GM12878 (cell line): ENCODE measurements around the gene CFAP65. TPM values are rescaled to one million over a fixed set of nuclear protein-coding genes. Genes with fewer than 3 reads are reported as not detected.

Experiments used
- ATAC-seq: fragments of 200-7000 bp; cut with Tn5 transposase; 3 replicates; pipeline ENCODE4 v1.9.1; 2020; ENCODE audit warnings: mild to moderate bottlenecking, moderate library complexity
- BruUV-seq: library from RNA; stranded (reverse); fragments of 400-500 nt; replicated peaks from 2 replicates; lab custom pipeline; 2021; lab: Mats Ljungman, UMichigan
- CTCF ChIA-PET: fragments of 300-600 bp; sonication (Branson Sonifier 250); formaldehyde crosslinking; extraction: SDS; loops from one replicate; lab custom pipeline; 2021; ENCODE audit warnings: inconsistent platforms; lab: Yijun Ruan, JAX
- POLR2A ChIA-PET: fragments of 350-600 bp; formaldehyde crosslinking; extraction: SDS; loops from one replicate; lab custom pipeline; 2021; ENCODE audit warnings: inconsistent platforms; lab: Charles Lee
- RAD21 ChIA-PET: fragments of 300-600 bp; sonication (Branson Sonifier 250); formaldehyde crosslinking; loops from one replicate; lab custom pipeline; 2023; ENCODE audit warnings: antibody characterized with exemption; ENCODE audit not compliant: unreplicated experiment; lab: Charles Lee
- SMC1A ChIA-PET: fragments of 300-600 bp; sonication (Branson Sonifier 250); formaldehyde crosslinking; loops from one replicate; lab custom pipeline; 2023; ENCODE audit not compliant: unreplicated experiment, uncharacterized antibody; lab: Charles Lee
- DNase-seq: peaks from one replicate; pipeline ENCODE4 v3.0.0-alpha.2; 2011; ENCODE audit warnings: low read depth, low spot score
- FAIRE-seq: peaks from 3 replicates; lab custom pipeline; 2011; peaks lifted over from hg19 to GRCh38; lab: Jason Lieb, UNC
- H2AFZ ChIP-seq: 2 replicates; pipeline ENCODE4 v1.6.0; 2011; ENCODE audit warnings: low read depth, low read length, control low read depth; ENCODE audit not compliant: control insufficient read depth
- H3K27ac ChIP-seq: 2 replicates; pipeline ENCODE4 v1.5.1; 2011; ENCODE audit warnings: control low read depth; ENCODE audit not compliant: control insufficient read depth, insufficient read depth
- H3K27me3 ChIP-seq, 2 experiments: replicated peaks in 1 of 2; 2 replicates each; pipeline versions ENCODE4 v1.6.0 to v1.6.1; 2011; ENCODE audit warnings: low read length in 1 of 2; ENCODE audit not compliant: control insufficient read depth in 2 of 2, insufficient read depth in 2 of 2
- H3K36me3 ChIP-seq, 2 experiments: 2 replicates each; pipeline ENCODE4 v1.5.1; 2011; ENCODE audit warnings: low read length in 1 of 2; ENCODE audit not compliant: control insufficient read depth in 2 of 2, insufficient read depth in 2 of 2
- H3K4me1 ChIP-seq: 2 replicates; pipeline ENCODE4 v1.6.1; 2011; ENCODE audit warnings: mild to moderate bottlenecking, low read length, moderate library complexity, mixed read lengths; ENCODE audit not compliant: control insufficient read depth, insufficient read depth
- H3K4me2 ChIP-seq: 2 replicates; pipeline ENCODE4 v1.6.0; 2011; ENCODE audit warnings: control low read depth; ENCODE audit not compliant: control insufficient read depth, insufficient read depth
- H3K4me3 ChIP-seq: fragments of 200-600 bp; sonication (generic); 2 replicates; pipeline ENCODE4 v1.5.1; 2016
- H3K79me2 ChIP-seq: 2 replicates; pipeline ENCODE4 v1.6.0; 2011; ENCODE audit warnings: low read length; ENCODE audit not compliant: control insufficient read depth, insufficient read depth
- H3K9ac ChIP-seq: 2 replicates; pipeline ENCODE4 v1.8.0; 2011; ENCODE audit warnings: low read length, control low read depth, mixed read lengths; ENCODE audit not compliant: control insufficient read depth, insufficient read depth
- H3K9me3 ChIP-seq: replicated peaks from 3 replicates; pipeline ENCODE4 v1.5.1; 2011; ENCODE audit warnings: mild to moderate bottlenecking, low read length; ENCODE audit not compliant: control insufficient read depth, insufficient read depth
- H4K20me1 ChIP-seq: 2 replicates; pipeline ENCODE4 v1.6.0; 2011; ENCODE audit not compliant: control insufficient read depth, insufficient read depth
- BCL3 ChIP-seq: IDR thresholded peaks from 2 replicates; pipeline ENCODE4 v1.6.1; 2011; ENCODE audit warnings: borderline replicate concordance, low read depth, mild to moderate bottlenecking, moderate library complexity, low read length; ENCODE audit not compliant: insufficient read depth, poor library complexity, severe bottlenecking
- CEBPB ChIP-seq, 2 experiments: fragments of 150-350 bp in 1 of 2; IDR thresholded peaks; 2 replicates each; pipeline ENCODE4 v1.6.1; 2012 to 2014; ENCODE audit warnings: low read depth in 2 of 2, low read length in 2 of 2, borderline replicate concordance in 1 of 2, inconsistent platforms in 1 of 2
- EGR1 ChIP-seq, 2 experiments: IDR thresholded peaks; 1 replicate in 1 of 2; 2 replicates in 1 of 2; pipeline ENCODE4 v1.6.1; 2011 to 2012; ENCODE audit warnings: low read depth in 2 of 2, low read length in 2 of 2, borderline replicate concordance in 1 of 2, mild to moderate bottlenecking in 1 of 2, moderate library complexity in 1 of 2
- ETV6 ChIP-seq, 2 experiments: fragments of 450-650 bp in 1 of 2; IDR thresholded peaks in 1 of 2; conservative IDR thresholded peaks in 1 of 2; 2 replicates each; pipeline ENCODE4 v1.6.1; 2014; ENCODE audit warnings: antibody characterized with exemption in 1 of 2, borderline replicate concordance in 1 of 2, low read depth in 1 of 2, mild to moderate bottlenecking in 1 of 2, moderate library complexity in 1 of 2
- HDAC2 ChIP-seq: fragments of 200-600 bp; sonication (generic); IDR thresholded peaks from 2 replicates; pipeline ENCODE4 v1.6.1; 2017
- JUND ChIP-seq: IDR thresholded peaks from 2 replicates; pipeline ENCODE4 v1.6.1; 2012; ENCODE audit warnings: low read depth, mild to moderate bottlenecking, low read length, improper control_type of control experiment, moderate library complexity
- MTA3 ChIP-seq: IDR thresholded peaks from 2 replicates; pipeline ENCODE4 v1.6.1; 2012; ENCODE audit warnings: low read length, inconsistent platforms, borderline replicate concordance
- NFXL1 ChIP-seq: fragments of 450-650 bp; IDR thresholded peaks from 2 replicates; pipeline ENCODE4 v1.6.1; 2017; ENCODE audit warnings: antibody characterized with exemption, mild to moderate bottlenecking, borderline replicate concordance
- NFYB ChIP-seq: IDR thresholded peaks from 2 replicates; pipeline ENCODE4 v1.6.1; 2011; ENCODE audit warnings: low read depth, mild to moderate bottlenecking, low read length, improper control_type of control experiment, moderate library complexity; ENCODE audit not compliant: insufficient read depth
- NR2C1 ChIP-seq: fragments of 450-650 bp; IDR thresholded peaks from 2 replicates; pipeline ENCODE4 v1.6.1; 2017; ENCODE audit warnings: antibody characterized with exemption, mild to moderate bottlenecking, moderate library complexity
- RELA ChIP-seq: fragments of 450-650 bp; IDR thresholded peaks from 2 replicates; pipeline ENCODE4 v1.8.0; 2014; ENCODE audit warnings: borderline replicate concordance; ENCODE audit not compliant: partially characterized antibody
- SIN3A ChIP-seq: IDR thresholded peaks from 2 replicates; pipeline ENCODE4 v1.6.1; 2012; ENCODE audit warnings: low read depth, low read length, improper control_type of control experiment
- SUPT20H ChIP-seq: IDR thresholded peaks from 2 replicates; pipeline ENCODE4 v1.6.1; 2011; ENCODE audit warnings: low read depth, mild to moderate bottlenecking, low read length, moderate library complexity, borderline replicate concordance; ENCODE audit not compliant: control insufficient read depth
- TAF1 ChIP-seq: IDR thresholded peaks from 2 replicates; pipeline ENCODE4 v1.6.1; 2011; ENCODE audit warnings: mild to moderate bottlenecking, low read depth, low read length, borderline replicate concordance
- YBX1 ChIP-seq: fragments of 450-650 bp; IDR thresholded peaks from 2 replicates; pipeline ENCODE4 v1.6.1; 2016; ENCODE audit warnings: antibody characterized with exemption
- ZNF217 ChIP-seq: fragments of 450-650 bp; IDR thresholded peaks from 2 replicates; pipeline ENCODE4 v1.6.1; 2017; ENCODE audit warnings: antibody characterized with exemption, mild to moderate bottlenecking
- WGBS: methylation state at CpG from one replicate; pipeline ENCODE4 v1.1.6; 2016; ENCODE audit warnings: low lambda C conversion rate; ENCODE audit not compliant: insufficient replicate concordance, insufficient coverage; ENCODE audit errors: missing lambda C conversion rate; 5-methylcytosine and 5-hydroxymethylcytosine counted together
- in situ Hi-C: fragments of 300-500 bp; cut with MboI; formaldehyde crosslinking; loops from 9 replicates; pipeline ENCODE4 v1.14.3; 2018; ENCODE audit warnings: mixed read lengths
- intact Hi-C: fragments of 100-400 bp; cut with micrococcal nuclease; formaldehyde crosslinking; loops from one replicate; pipeline ENCODE4 v1.14.2; 2022; ENCODE audit not compliant: unreplicated experiment
- polyA plus RNA-seq, 11 experiments: library from polyadenylated mRNA; depleted of rRNA in 4 of 11; unstranded in 6 of 11; stranded (reverse) in 5 of 11; fragments of >200 nt; fragmentation: Nextera tagmentation in 4 of 11; fragmentation: Illumina TruSeq in 1 of 11; extraction: Ambion mirVana in 4 of 11; extraction: Trizol in 1 of 11; gene quantifications; 1 replicate in 1 of 11; 2 replicates in 10 of 11; pipeline versions ENCODE4 v1.2.1 to v1.2.3, GENCODE V29; 2011 to 2016; ENCODE audit warnings: inconsistent platforms in 2 of 11, missing spikeins in 2 of 11, low read depth in 1 of 11
- total RNA-seq, 4 experiments: library from RNA; depleted of rRNA in 3 of 4; stranded (reverse); fragments of >200 nt in 3 of 4; fragmentation: Illumina TruSeq in 1 of 4; extraction: Trizol in 1 of 4; gene quantifications; 2 replicates each; pipeline versions ENCODE4 v1.2.1 to v1.2.3, GENCODE V29; 2013 to 2021
- TF ChIP-seq, protein P1 (sequence below): fragments of 150-350 bp; IDR thresholded peaks from 2 replicates; pipeline ENCODE4 v1.6.1; 2016; ENCODE audit warnings: low read depth, low read length
- TF ChIP-seq, protein P2 (sequence below): fragments of 450-650 bp; IDR thresholded peaks from 2 replicates; pipeline ENCODE4 v1.6.1; 2014; ENCODE audit warnings: mild to moderate bottlenecking

The CFAP65 gene
- total and polyA plus RNA-seq, 10 of the 15 experiments (the other 5 are each of a cell fraction or from before 2014, with no cell fraction given): not detected

GRCh38 chr2:219065484-219065883, 24.2 kb upstream of the CFAP65 start:
- H4K20me1 ChIP-seq: no peaks in the 10 kb centered on the region
- ChIA-PET POLR2A (no interaction called here), SMC1A (interaction anchor here (0.7 to 2.2 kb wide), 7 partner anchors 30 to 94 kb away, joined by 3 to 7 read pairs (median 5); no protein-coding TSS in a partner anchor), RAD21 (interaction anchor here (1.5 to 1.7 kb wide), 2 partner anchors 54 to 89 kb away, joined by 3 to 4 read pairs; no protein-coding TSS in a partner anchor), CTCF (interaction anchor here (1.0 to 13.0 kb wide), 6 partner anchors 8 to 88 kb away, joined by 3 to 281 read pairs (median 4); no protein-coding TSS in a partner anchor)
- no peak overlapping the region for H3K4me2 ChIP-seq
- no peak overlapping the region for H2AFZ ChIP-seq
- H3K27ac ChIP-seq: no peak overlapping the region
- H3K4me3 ChIP-seq: no peak overlapping the region
- H3K27me3 ChIP-seq: peaks cover 2 to 7% of the 10 kb centered on the region in 2 experiments; a peak in 2 of 4 replicates
- DNase-seq: no peak
- H3K9me3 ChIP-seq: no peaks in the 10 kb centered on the region
- intact Hi-C loops: no loop called here
- FAIRE-seq: no peak
- no peaks in the 10 kb centered on the region for H3K4me1 ChIP-seq
- ATAC-seq: no peak
- no peak overlapping the region for H3K9ac ChIP-seq
- in situ Hi-C loops: no loop called here
- WGBS: 28% methylated on average over 1 of the region's 1 CpG
- BruUV-seq: no TSS peak
- H3K79me2 ChIP-seq: no peaks in the 10 kb centered on the region
- H3K36me3 ChIP-seq: no peaks in the 10 kb centered on the region
- TF ChIP-seq SIN3A: no peak
- TF ChIP-seq JUND: no peak
- TF ChIP-seq HDAC2: no peak
- no peak for TF ChIP-seq BCL3
- TF ChIP-seq TAF1: no peak
- TF ChIP-seq MTA3: no peak
- no peak for TF ChIP-seq NR2C1
- TF ChIP-seq EGR1 (IDR thresholded peaks at IDR 0.05; ENCODE audit: borderline replicate concordance in 1 of 2, low read depth in 2 of 2, low read length in 2 of 2): no peak
- TF ChIP-seq, protein P1, sequence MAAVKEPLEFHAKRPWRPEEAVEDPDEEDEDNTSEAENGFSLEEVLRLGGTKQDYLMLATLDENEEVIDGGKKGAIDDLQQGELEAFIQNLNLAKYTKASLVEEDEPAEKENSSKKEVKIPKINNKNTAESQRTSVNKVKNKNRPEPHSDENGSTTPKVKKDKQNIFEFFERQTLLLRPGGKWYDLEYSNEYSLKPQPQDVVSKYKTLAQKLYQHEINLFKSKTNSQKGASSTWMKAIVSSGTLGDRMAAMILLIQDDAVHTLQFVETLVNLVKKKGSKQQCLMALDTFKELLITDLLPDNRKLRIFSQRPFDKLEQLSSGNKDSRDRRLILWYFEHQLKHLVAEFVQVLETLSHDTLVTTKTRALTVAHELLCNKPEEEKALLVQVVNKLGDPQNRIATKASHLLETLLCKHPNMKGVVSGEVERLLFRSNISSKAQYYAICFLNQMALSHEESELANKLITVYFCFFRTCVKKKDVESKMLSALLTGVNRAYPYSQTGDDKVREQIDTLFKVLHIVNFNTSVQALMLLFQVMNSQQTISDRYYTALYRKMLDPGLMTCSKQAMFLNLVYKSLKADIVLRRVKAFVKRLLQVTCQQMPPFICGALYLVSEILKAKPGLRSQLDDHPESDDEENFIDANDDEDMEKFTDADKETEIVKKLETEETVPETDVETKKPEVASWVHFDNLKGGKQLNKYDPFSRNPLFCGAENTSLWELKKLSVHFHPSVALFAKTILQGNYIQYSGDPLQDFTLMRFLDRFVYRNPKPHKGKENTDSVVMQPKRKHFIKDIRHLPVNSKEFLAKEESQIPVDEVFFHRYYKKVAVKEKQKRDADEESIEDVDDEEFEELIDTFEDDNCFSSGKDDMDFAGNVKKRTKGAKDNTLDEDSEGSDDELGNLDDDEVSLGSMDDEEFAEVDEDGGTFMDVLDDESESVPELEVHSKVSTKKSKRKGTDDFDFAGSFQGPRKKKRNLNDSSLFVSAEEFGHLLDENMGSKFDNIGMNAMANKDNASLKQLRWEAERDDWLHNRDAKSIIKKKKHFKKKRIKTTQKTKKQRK: no peak
- TF ChIP-seq NFXL1: no peak
- TF ChIP-seq, protein P2, sequence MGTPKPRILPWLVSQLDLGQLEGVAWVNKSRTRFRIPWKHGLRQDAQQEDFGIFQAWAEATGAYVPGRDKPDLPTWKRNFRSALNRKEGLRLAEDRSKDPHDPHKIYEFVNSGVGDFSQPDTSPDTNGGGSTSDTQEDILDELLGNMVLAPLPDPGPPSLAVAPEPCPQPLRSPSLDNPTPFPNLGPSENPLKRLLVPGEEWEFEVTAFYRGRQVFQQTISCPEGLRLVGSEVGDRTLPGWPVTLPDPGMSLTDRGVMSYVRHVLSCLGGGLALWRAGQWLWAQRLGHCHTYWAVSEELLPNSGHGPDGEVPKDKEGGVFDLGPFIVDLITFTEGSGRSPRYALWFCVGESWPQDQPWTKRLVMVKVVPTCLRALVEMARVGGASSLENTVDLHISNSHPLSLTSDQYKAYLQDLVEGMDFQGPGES: no peak
- no peak for TF ChIP-seq RELA
- no peak for TF ChIP-seq ETV6 (conservative IDR thresholded peaks at IDR 0.05 in 1 of 2, IDR thresholded peaks at IDR 0.05 in 1 of 2; ENCODE audit: borderline replicate concordance in 1 of 2, low read depth in 1 of 2)
- no peak for TF ChIP-seq ZNF217
- TF ChIP-seq YBX1: no peak
- TF ChIP-seq NFYB: no peak
- no peak for TF ChIP-seq CEBPB (IDR thresholded peaks at IDR 0.05; ENCODE audit: borderline replicate concordance in 1 of 2, low read depth in 2 of 2, low read length in 2 of 2)
- no peak for TF ChIP-seq SUPT20H
